Activated CD8-positive, alpha-beta T cell treated with anti-CD3 and anti-CD28 coated beads for 36 hours (primary cell): ENCODE results near the gene GNAI3. TPM values are rescaled to one million over a fixed set of nuclear protein-coding genes. Genes with fewer than 3 reads are reported as not detected.

Experiments
- ATAC-seq: fragments of 200-7000 bp; cut with Tn5 transposase; one replicate; pipeline ENCODE4 v1.10.0; 2021; ENCODE audit warnings: mild to moderate bottlenecking, moderate library complexity
- CTCF ChIA-PET: fragments of 350-600 bp; sonication (Branson Sonifier 250); formaldehyde crosslinking; loops from one replicate; lab custom pipeline; 2021; ENCODE audit warnings: antibody characterized with exemption; lab: Charles Lee
- POLR2A ChIA-PET: fragments of 350-600 bp; sonication (Branson Sonifier 250); formaldehyde crosslinking; loops from one replicate; lab custom pipeline; 2021; ENCODE audit warnings: antibody characterized with exemption; lab: Charles Lee
- DNase-seq: peaks from one replicate; pipeline ENCODE4 v3.0.0-alpha.2; 2020
- H3K27ac Mint-ChIP-seq: one replicate; pipeline ENCODE4 v1.8.0; 2021; ENCODE audit warnings: mild to moderate bottlenecking, mixed read lengths
- H3K27me3 Mint-ChIP-seq: one replicate; pipeline ENCODE4 v1.8.0; 2021; ENCODE audit warnings: mixed read lengths
- H3K36me3 Mint-ChIP-seq: one replicate; pipeline ENCODE4 v1.8.0; 2021; ENCODE audit warnings: low read depth, mixed read lengths
- H3K4me1 Mint-ChIP-seq: one replicate; pipeline ENCODE4 v1.8.0; 2021; ENCODE audit warnings: low read depth, mixed read lengths
- H3K4me3 Mint-ChIP-seq: one replicate; pipeline ENCODE4 v1.8.0; 2021; ENCODE audit warnings: mild to moderate bottlenecking, moderate library complexity, mixed read lengths
- H3K9me3 Mint-ChIP-seq: one replicate; pipeline ENCODE4 v1.8.0; 2021; ENCODE audit warnings: mixed read lengths
- intact Hi-C: fragments of 100-400 bp; cut with micrococcal nuclease; formaldehyde crosslinking; loops from one replicate; pipeline ENCODE4 v1.10.0; 2022
- total RNA-seq, 2 experiments: library from RNA; stranded (reverse); gene quantifications; one replicate each; pipeline ENCODE4 v1.2.3, GENCODE V29; 2021
- TF ChIP-seq, protein P1 (sequence below): fragments of 200-600 bp; IDR thresholded peaks from one replicate; pipeline ENCODE4 v1.8.0; 2022; ENCODE audit warnings: antibody characterized with exemption, mild to moderate bottlenecking

The GNAI3 gene
- total RNA-seq, 2 experiments from 2014 or later = 7.5 to 7.7 TPM

DNA sequence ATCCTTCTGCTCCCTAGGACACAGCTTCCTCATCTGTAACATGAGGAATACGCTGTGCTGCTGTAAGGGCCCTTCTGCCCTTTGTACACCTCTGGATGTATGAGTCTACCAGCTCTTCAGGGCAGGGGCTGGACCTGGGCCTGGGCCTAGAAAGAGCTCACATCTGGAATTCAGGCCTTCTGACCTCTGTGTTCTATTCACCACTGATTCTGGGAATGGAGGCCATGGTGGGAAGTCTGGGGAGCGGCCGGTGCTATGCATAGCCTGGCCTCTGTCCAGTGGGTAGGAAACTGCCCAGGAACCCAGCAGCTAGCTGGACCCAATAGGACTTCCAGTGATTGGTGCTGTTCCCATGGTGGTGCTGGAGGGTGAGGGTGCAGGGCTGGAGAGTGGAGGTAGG, 19.7 kb upstream of the GNAI3 start:
- TF ChIP-seq, protein P1, sequence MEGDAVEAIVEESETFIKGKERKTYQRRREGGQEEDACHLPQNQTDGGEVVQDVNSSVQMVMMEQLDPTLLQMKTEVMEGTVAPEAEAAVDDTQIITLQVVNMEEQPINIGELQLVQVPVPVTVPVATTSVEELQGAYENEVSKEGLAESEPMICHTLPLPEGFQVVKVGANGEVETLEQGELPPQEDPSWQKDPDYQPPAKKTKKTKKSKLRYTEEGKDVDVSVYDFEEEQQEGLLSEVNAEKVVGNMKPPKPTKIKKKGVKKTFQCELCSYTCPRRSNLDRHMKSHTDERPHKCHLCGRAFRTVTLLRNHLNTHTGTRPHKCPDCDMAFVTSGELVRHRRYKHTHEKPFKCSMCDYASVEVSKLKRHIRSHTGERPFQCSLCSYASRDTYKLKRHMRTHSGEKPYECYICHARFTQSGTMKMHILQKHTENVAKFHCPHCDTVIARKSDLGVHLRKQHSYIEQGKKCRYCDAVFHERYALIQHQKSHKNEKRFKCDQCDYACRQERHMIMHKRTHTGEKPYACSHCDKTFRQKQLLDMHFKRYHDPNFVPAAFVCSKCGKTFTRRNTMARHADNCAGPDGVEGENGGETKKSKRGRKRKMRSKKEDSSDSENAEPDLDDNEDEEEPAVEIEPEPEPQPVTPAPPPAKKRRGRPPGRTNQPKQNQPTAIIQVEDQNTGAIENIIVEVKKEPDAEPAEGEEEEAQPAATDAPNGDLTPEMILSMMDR = no peak
- Mint-ChIP-seq H3K4me1 (peaks cover 23% of the 10 kb centered on the region), H3K36me3 (no peaks in the 10 kb centered on the region), H3K4me3 (no peak overlapping the region), H3K27ac (no peak overlapping the region), H3K9me3 (no peaks in the 10 kb centered on the region), H3K27me3 (no peaks in the 10 kb centered on the region)
- intact Hi-C loops = no loop called here
- ATAC-seq (no peak), DNase-seq (no peak)
- CTCF ChIA-PET = interaction anchor here (1.6 to 21.7 kb wide), 3 partner anchors 17 to 456 kb away, joined by 5 to 1390 read pairs (median 7); partner anchors contain the start of genes AHCYL1, AMIGO1, ATXN7L2 and CYB561D1
- POLR2A ChIA-PET = interaction anchor here (0.9 to 1.2 kb wide), 2 partner anchors 16 to 22 kb away, joined by 3 read pairs; no protein-coding TSS in a partner anchor

GRCh38 chr1:109529881-109530456, 18.4 kb upstream of the GNAI3 start:
- intact Hi-C loops = loop anchor here (5.0 to 10.0 kb wide), 3 partner anchors 105 to 268 kb away; partner anchors contain the start of gene PSMA5
- Mint-ChIP-seq H3K36me3 (no peaks in the 10 kb centered on the region), H3K4me1 (peaks cover 23% of the 10 kb centered on the region), H3K4me3 (no peak overlapping the region), H3K27ac (no peak overlapping the region), H3K9me3 (no peaks in the 10 kb centered on the region), H3K27me3 (no peaks in the 10 kb centered on the region)
- POLR2A ChIA-PET = interaction anchor here (1.0 to 3.4 kb wide), 4 partner anchors 9 to 46 kb away, joined by 3 to 20 read pairs (median 4); partner anchors contain the start of gene ATXN7L2
- TF ChIP-seq, protein P1 = no peak
- ATAC-seq (no peak), DNase-seq (no peak)
- CTCF ChIA-PET = interaction anchor here (1.1 to 21.7 kb wide), 8 partner anchors 16 to 454 kb away, joined by 3 to 1390 read pairs (median 8); partner anchors contain the start of genes AHCYL1, AMIGO1, ATXN7L2 and CYB561D1

DNA sequence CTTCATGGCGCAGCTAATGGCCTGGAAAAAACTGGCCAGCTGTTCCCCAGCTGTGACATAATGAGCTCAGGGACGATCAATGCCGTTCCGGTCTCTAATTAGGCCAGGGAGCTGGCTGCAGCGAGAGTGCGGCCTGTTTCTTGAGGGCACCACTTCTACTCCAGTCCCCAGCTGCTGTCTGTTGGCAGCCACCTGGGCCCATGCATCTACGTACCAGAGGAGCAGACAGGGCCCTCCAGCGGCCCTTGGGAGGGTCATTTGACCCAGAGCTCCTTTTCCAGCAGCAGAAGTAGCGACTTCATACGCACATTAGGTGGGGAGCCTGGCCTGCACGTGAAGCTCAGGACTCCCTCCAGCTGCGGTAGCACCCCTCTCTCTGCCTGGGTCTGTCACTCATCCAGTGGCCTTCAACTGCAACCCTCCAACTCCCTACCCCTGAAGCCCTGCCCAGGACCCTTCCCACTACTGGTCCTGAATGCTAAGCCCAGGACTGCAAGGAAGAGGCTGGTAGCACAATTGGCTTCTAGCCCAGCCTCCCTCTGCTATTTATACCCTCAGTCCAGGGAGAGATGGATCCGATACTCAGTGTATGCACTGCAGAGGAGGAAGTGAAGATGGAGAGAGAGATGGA, 17.8 kb upstream of the GNAI3 start:
- intact Hi-C loops = loop anchor here (5.0 to 10.0 kb wide), 3 partner anchors 106 to 268 kb away; partner anchors contain the start of gene PSMA5
- Mint-ChIP-seq H3K36me3 (no peaks in the 10 kb centered on the region), H3K4me3 (no peak overlapping the region), H3K27ac (peak overlapping the region; percentile 23), H3K27me3 (no peaks in the 10 kb centered on the region), H3K9me3 (no peaks in the 10 kb centered on the region), H3K4me1 (peaks cover 23% of the 10 kb centered on the region)
- TF ChIP-seq, protein P1 = no peak
- ATAC-seq (no peak), DNase-seq (no peak)
- CTCF ChIA-PET = interaction anchor here (1.5 to 21.7 kb wide), 6 partner anchors 8 to 454 kb away, joined by 3 to 1390 read pairs (median 16); partner anchors contain the start of genes AHCYL1, AMIGO1, ATXN7L2 and CYB561D1
- POLR2A ChIA-PET = interaction anchor here (1.0 to 3.4 kb wide), 6 partner anchors 8 to 46 kb away, joined by 3 to 24 read pairs (median 5); partner anchors contain the start of genes ATXN7L2 and CYB561D1

DNA sequence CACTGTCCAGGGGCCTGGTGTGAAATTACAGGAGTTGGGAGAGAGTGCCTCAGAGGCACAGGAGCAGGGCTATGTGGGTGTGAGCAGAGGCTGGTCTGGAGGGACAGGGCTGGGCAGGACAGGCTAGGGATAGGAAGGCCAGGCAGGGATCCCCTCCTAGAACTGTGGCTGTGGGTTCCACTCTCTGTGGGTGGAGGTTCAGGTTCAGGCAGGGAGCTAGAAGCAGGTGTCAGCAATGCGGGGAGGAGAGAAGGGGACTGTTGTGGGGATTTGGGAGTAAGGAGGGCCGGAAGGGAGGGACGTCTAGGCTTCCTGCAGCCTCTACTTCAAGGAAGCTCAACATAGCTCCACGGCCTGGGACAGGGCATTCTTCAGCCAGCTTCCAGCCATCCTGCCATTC, 17.0 kb upstream of the GNAI3 start:
- ATAC-seq = no peak
- Mint-ChIP-seq H3K4me1 (peaks cover 23% of the 10 kb centered on the region), H3K27me3 (no peaks in the 10 kb centered on the region), H3K27ac (no peak overlapping the region), H3K4me3 (no peak overlapping the region), H3K36me3 (no peaks in the 10 kb centered on the region), H3K9me3 (no peaks in the 10 kb centered on the region)
- intact Hi-C loops = loop anchor here (5.0 to 10.0 kb wide), 3 partner anchors 107 to 269 kb away; partner anchors contain the start of gene PSMA5
- ChIA-PET CTCF (interaction anchor here (0.8 to 21.7 kb wide), 44 partner anchors 8 to 453 kb away, joined by 3 to 1390 read pairs (median 5); partner anchors contain the start of genes AHCYL1, AMIGO1, AMPD2 and ATXN7L2), POLR2A (interaction anchor here (0.7 to 3.4 kb wide), 10 partner anchors 11 to 133 kb away, joined by 3 to 24 read pairs (median 12); partner anchors contain the start of genes ATXN7L2, CYB561D1 and PSMA5)
- DNase-seq = no peak
- TF ChIP-seq, protein P1 = no peak
